NCI-H1436 treated with DMSO at 0.1 percent for 48 hours (cell line): ENCODE results near the gene PPM1L.

ENCODE experiments used
- DNase-seq: peaks from one replicate; lab custom pipeline; 2025; lab: John Stamatoyannopoulos, UW

Gene PPM1L

GRCh38 chr3:160809453-160809852 lies 53.4 kb downstream of the PPM1L start:
- no peak for DNase-seq

GRCh38 chr3:160810362-160811236 lies 54.6 kb downstream of the PPM1L start:
- no peak for DNase-seq

- DNase-seq, result no peak
These were observed 55.2 kb downstream of the PPM1L start for GRCh38 chr3:160811237-160811548.

GRCh38 chr3:160812304-160812703 lies 56.3 kb downstream of the PPM1L start:
- DNase-seq, result no peak

GRCh38 chr3:160815280-160815679 lies 59.2 kb downstream of the PPM1L start:
- no peak for DNase-seq

GRCh38 chr3:160820022-160820421 lies 64.0 kb downstream of the PPM1L start:
- no peak for DNase-seq

GRCh38 chr3:160820430-160820829 lies 64.4 kb downstream of the PPM1L start:
- DNase-seq, result no peak

- DNase-seq, result no peak
These were observed 66.9 kb downstream of the PPM1L start for GRCh38 chr3:160822936-160823335.

GRCh38 chr3:160825311-160825800 lies 69.3 kb downstream of the PPM1L start:
- no peak for DNase-seq

- no peak for DNase-seq
These were observed 70.4 kb downstream of the PPM1L start for GRCh38 chr3:160826408-160826807.

GRCh38 chr3:160826991-160827390 lies 71.0 kb downstream of the PPM1L start:
- no peak for DNase-seq

GRCh38 chr3:160827516-160827915 lies 71.5 kb downstream of the PPM1L start:
- no peak for DNase-seq

GRCh38 chr3:160828880-160829279 lies 72.8 kb downstream of the PPM1L start:
- DNase-seq, result no peak

GRCh38 chr3:160829486-160830009 lies 73.5 kb downstream of the PPM1L start:
- DNase-seq, result no peak

- DNase-seq, result no peak
These were observed 74.8 kb downstream of the PPM1L start for GRCh38 chr3:160830796-160831195.

- DNase-seq, result peak; percentile 68
These were observed 75.4 kb downstream of the PPM1L start for GRCh38 chr3:160831401-160831800.

GRCh38 chr3:160837394-160837980 lies 81.5 kb downstream of the PPM1L start:
- DNase-seq, result no peak

- no peak for DNase-seq
These were observed 84.6 kb downstream of the PPM1L start for GRCh38 chr3:160840590-160840989.

GRCh38 chr3:160841455-160841854 lies 85.4 kb downstream of the PPM1L start:
- DNase-seq, result no peak

GRCh38 chr3:160842021-160843005 lies 86.3 kb downstream of the PPM1L start:
- no peak for DNase-seq

GRCh38 chr3:160851629-160852210 lies 95.7 kb downstream of the PPM1L start:
- DNase-seq, result no peak

GRCh38 chr3:160852856-160853255 lies 96.8 kb downstream of the PPM1L start:
- DNase-seq, result no peak
